Urinary bladder (tissue), 4 donors: ENCODE results near the gene THBD. TPM values are rescaled to one million over a fixed set of nuclear protein-coding genes. Genes with fewer than 3 reads are reported as not detected.
A peak's percentile ranks its signal among the peaks of the same experiment; 100 is the strongest.

Source experiments
- DNase-seq: peaks from one replicate; pipeline ENCODE4 v3.0.0-alpha.2; 2015; ENCODE audit errors: extremely low spot score
- H3K27ac ChIP-seq: one replicate; pipeline ENCODE4 v1.5.1; 2013; ENCODE audit warnings: low read depth, mild to moderate bottlenecking, moderate library complexity
- H3K36me3 ChIP-seq: one replicate; pipeline ENCODE4 v1.6.1; 2013; ENCODE audit warnings: mild to moderate bottlenecking, moderate library complexity; ENCODE audit not compliant: insufficient read depth
- H3K4me1 ChIP-seq: one replicate; pipeline ENCODE4 v1.6.1; 2013; ENCODE audit warnings: mild to moderate bottlenecking, moderate library complexity; ENCODE audit not compliant: insufficient read depth
- H3K4me3 ChIP-seq: one replicate; pipeline ENCODE4 v1.5.1; 2013; ENCODE audit warnings: low read depth, low read length
- WGBS: extraction: QIAGEN DNeasy Blood & Tissue Kit; methylation state at CpG from one replicate; pipeline ENCODE4 v1.1.7; 2013; 5-methylcytosine and 5-hydroxymethylcytosine counted together
- polyA plus RNA-seq: library from polyadenylated mRNA; stranded (reverse); fragments of 200-250 nt; gene quantifications from one replicate; pipeline ENCODE4 v1.2.3, GENCODE V29; 2013
- total RNA-seq: library from RNA; depleted of rRNA; stranded (reverse); fragments of >200 nt; gene quantifications from one replicate; pipeline ENCODE4 v1.2.3, GENCODE V29; 2014
- donor health status: healthy with polysubstance abuse.
- donor health status: healthy.

The THBD gene
- total and polyA plus RNA-seq, 2 donors: 11.1 to 55.0 TPM

GRCh38 chr20:23062632-23063031, 13.2 kb upstream of the THBD start:
- no peak overlapping the region for H3K27ac ChIP-seq
- no peak overlapping the region for H3K4me3 ChIP-seq

GRCh38 chr20:23061734-23062561, 12.5 kb upstream of the THBD start:
- no peaks in the 10 kb centered on the region for H3K36me3 ChIP-seq
- no peak overlapping the region for H3K4me3 ChIP-seq
- no peak for DNase-seq
- 12% methylated on average over 8 of the region's 8 CpGs for WGBS
- H3K27ac ChIP-seq: no peak overlapping the region
- no peaks in the 10 kb centered on the region for H3K4me1 ChIP-seq

More at GRCh38 chr20:23062632-23063031, 13.2 kb upstream of the THBD start:
- no peak for DNase-seq
- Histone ChIP-seq H3K4me1 (no peaks in the 10 kb centered on the region), H3K36me3 (no peaks in the 10 kb centered on the region)

GRCh38 chr20:23061262-23061661, 11.8 kb upstream of the THBD start:
- Histone ChIP-seq H3K4me3 (no peak overlapping the region), H3K4me1 (no peaks in the 10 kb centered on the region), H3K36me3 (no peaks in the 10 kb centered on the region), H3K27ac (peak overlapping the region; percentile 43)
- DNase-seq: no peak
- WGBS: 61% methylated on average over 5 of the region's 5 CpGs

GRCh38 chr20:23060629-23061028, 11.2 kb upstream of the THBD start:
- no peak overlapping the region for H3K4me3 ChIP-seq
- no peak for DNase-seq
- H3K27ac ChIP-seq: no peak overlapping the region
- H3K4me1 ChIP-seq: no peaks in the 10 kb centered on the region
- 88% methylated on average over 4 of the region's 4 CpGs for WGBS
- H3K36me3 ChIP-seq: no peaks in the 10 kb centered on the region

GRCh38 chr20:23059846-23060245, 10.4 kb upstream of the THBD start:
- no peak for DNase-seq
- Histone ChIP-seq H3K4me3 (no peak overlapping the region), H3K36me3 (no peaks in the 10 kb centered on the region), H3K27ac (no peak overlapping the region), H3K4me1 (no peaks in the 10 kb centered on the region)
- 49% methylated on average over 3 of the region's 3 CpGs for WGBS

GRCh38 chr20:23059001-23059400, 9.5 kb upstream of the THBD start:
- no peaks in the 10 kb centered on the region for H3K36me3 ChIP-seq
- H3K4me3 ChIP-seq: no peak overlapping the region
- no peak for DNase-seq
- H3K27ac ChIP-seq: no peak overlapping the region
- 82% methylated on average over 3 of the region's 3 CpGs for WGBS
- H3K4me1 ChIP-seq: no peaks in the 10 kb centered on the region

GRCh38 chr20:23058240-23058639, 8.8 kb upstream of the THBD start:
- DNase-seq: no peak
- Histone ChIP-seq H3K27ac (no peak overlapping the region), H3K36me3 (no peaks in the 10 kb centered on the region), H3K4me3 (no peak overlapping the region), H3K4me1 (no peaks in the 10 kb centered on the region)
- WGBS: 74% methylated on average over 1 of the region's 1 CpG

- no peak overlapping the region for H3K4me3 ChIP-seq
- no peak overlapping the region for H3K27ac ChIP-seq
- no peak for DNase-seq
- H3K4me1 ChIP-seq: no peaks in the 10 kb centered on the region
- 89% methylated on average over 5 of the region's 5 CpGs for WGBS
- H3K36me3 ChIP-seq: no peaks in the 10 kb centered on the region
These were observed 3.4 kb upstream of the THBD start for GRCh38 chr20:23052904-23053303.

- DNase-seq: peak; percentile 69
- peak overlapping the region; percentile 21 for H3K4me3 ChIP-seq
- no peaks in the 10 kb centered on the region for H3K4me1 ChIP-seq
- no peak overlapping the region for H3K27ac ChIP-seq
- WGBS: 13% methylated on average over 46 of the region's 46 CpGs
- no peaks in the 10 kb centered on the region for H3K36me3 ChIP-seq
These were observed 1.6 kb upstream of the THBD start for GRCh38 chr20:23050847-23051627.

GRCh38 chr20:23050076-23050838, 785 bp upstream of the THBD start:
- DNase-seq: no peak
- under 1% methylated on average over 48 of the region's 48 CpGs for WGBS
- Histone ChIP-seq H3K36me3 (no peaks in the 10 kb centered on the region), H3K4me3 (peak overlapping the region; percentile 38), H3K27ac (peak overlapping the region; percentile 75), H3K4me1 (no peaks in the 10 kb centered on the region)

GRCh38 chr20:23048283-23049200, 930 bp downstream of the THBD start:
- H3K4me1 ChIP-seq: no peaks in the 10 kb centered on the region
- peak overlapping the region; percentile 38 for H3K4me3 ChIP-seq
- peak overlapping the region; percentile 69 for H3K27ac ChIP-seq
- no peak for DNase-seq
- WGBS: 3% methylated on average over 92 of the region's 92 CpGs
- H3K36me3 ChIP-seq: no peaks in the 10 kb centered on the region

- H3K36me3 ChIP-seq: no peaks in the 10 kb centered on the region
- H3K4me3 ChIP-seq: peak overlapping the region; percentile 38
- no peaks in the 10 kb centered on the region for H3K4me1 ChIP-seq
- DNase-seq: no peak
- WGBS: 11% methylated on average over 47 of the region's 47 CpGs
- H3K27ac ChIP-seq: no peak overlapping the region
These were observed 1.7 kb downstream of the THBD start for GRCh38 chr20:23047738-23048214.
